GM10266 (cell line): ENCODE data around the gene DTNB.

Experiments used
- DNase-seq: peaks from one replicate; pipeline ENCODE4 v3.0.0; 2012; ENCODE audit errors: extremely low spot score
- CTCF ChIP-seq: IDR thresholded peaks from 2 replicates; pipeline ENCODE4 v1.5.1; 2012; ENCODE audit warnings: mild to moderate bottlenecking, low read depth; ENCODE audit not compliant: control insufficient read depth, insufficient read depth; ENCODE audit errors: missing control alignments

The DTNB gene

GRCh38 chr2:25481381-25482300, 191.7 kb downstream of the DTNB start:
- no peak for DNase-seq
- no peak for TF ChIP-seq CTCF

GRCh38 chr2:25480561-25480960, 192.8 kb downstream of the DTNB start:
- TF ChIP-seq CTCF: no peak
- DNase-seq: no peak

- DNase-seq: no peak
- no peak for TF ChIP-seq CTCF
These were observed 193.6 kb downstream of the DTNB start for GRCh38 chr2:25479761-25480160.

- no peak for TF ChIP-seq CTCF
- DNase-seq: no peak
These were observed 194.6 kb downstream of the DTNB start for GRCh38 chr2:25478736-25479135.

- no peak for DNase-seq
- TF ChIP-seq CTCF: no peak
These were observed 199.5 kb downstream of the DTNB start for GRCh38 chr2:25473758-25474340.

GRCh38 chr2:25473131-25473530, 200.2 kb downstream of the DTNB start:
- TF ChIP-seq CTCF: no peak
- DNase-seq: no peak

GRCh38 chr2:25470806-25471205, 202.6 kb downstream of the DTNB start:
- DNase-seq: no peak
- TF ChIP-seq CTCF: no peak
